Activated CD4-positive, alpha-beta T cell treated with anti-CD3 and anti-CD28 coated beads, Interleukin-2, amount 10 ng/mL, durations not matched to agents 24 days and 14 days (primary cell): ENCODE data around the gene ACD. TPM values are rescaled to one million over a fixed set of nuclear protein-coding genes. Genes with fewer than 3 reads are reported as not detected.

Experiments
- DNase-seq: peaks from one replicate; pipeline ENCODE4 v3.0.0; 2022
- H3K27ac Mint-ChIP-seq: one replicate; pipeline ENCODE4 v1.8.0; 2022; ENCODE audit warnings: mild to moderate bottlenecking, mixed read lengths
- H3K27me3 Mint-ChIP-seq: one replicate; pipeline ENCODE4 v1.8.0; 2022; ENCODE audit warnings: mixed read lengths
- H3K36me3 Mint-ChIP-seq: one replicate; pipeline ENCODE4 v1.8.0; 2022; ENCODE audit warnings: low read depth, mild to moderate bottlenecking, mixed read lengths
- H3K4me1 Mint-ChIP-seq: one replicate; pipeline ENCODE4 v1.8.0; 2021; ENCODE audit warnings: mixed read lengths
- H3K4me3 Mint-ChIP-seq: one replicate; pipeline ENCODE4 v1.8.0; 2022; ENCODE audit warnings: mild to moderate bottlenecking, moderate library complexity, mixed read lengths
- H3K9me3 Mint-ChIP-seq: one replicate; pipeline ENCODE4 v1.8.0; 2021; ENCODE audit warnings: mixed read lengths
- intact Hi-C: fragments of 100-400 bp; cut with micrococcal nuclease; formaldehyde crosslinking; loops from one replicate; pipeline ENCODE4 v1.15.1; 2023
- total RNA-seq: library from RNA; stranded (reverse); gene quantifications from 2 replicates; pipeline ENCODE4 v1.2.3, GENCODE V29; 2022

Gene ACD
- total RNA-seq, 1 donor from 2014 or later: 54.0 TPM

DNA sequence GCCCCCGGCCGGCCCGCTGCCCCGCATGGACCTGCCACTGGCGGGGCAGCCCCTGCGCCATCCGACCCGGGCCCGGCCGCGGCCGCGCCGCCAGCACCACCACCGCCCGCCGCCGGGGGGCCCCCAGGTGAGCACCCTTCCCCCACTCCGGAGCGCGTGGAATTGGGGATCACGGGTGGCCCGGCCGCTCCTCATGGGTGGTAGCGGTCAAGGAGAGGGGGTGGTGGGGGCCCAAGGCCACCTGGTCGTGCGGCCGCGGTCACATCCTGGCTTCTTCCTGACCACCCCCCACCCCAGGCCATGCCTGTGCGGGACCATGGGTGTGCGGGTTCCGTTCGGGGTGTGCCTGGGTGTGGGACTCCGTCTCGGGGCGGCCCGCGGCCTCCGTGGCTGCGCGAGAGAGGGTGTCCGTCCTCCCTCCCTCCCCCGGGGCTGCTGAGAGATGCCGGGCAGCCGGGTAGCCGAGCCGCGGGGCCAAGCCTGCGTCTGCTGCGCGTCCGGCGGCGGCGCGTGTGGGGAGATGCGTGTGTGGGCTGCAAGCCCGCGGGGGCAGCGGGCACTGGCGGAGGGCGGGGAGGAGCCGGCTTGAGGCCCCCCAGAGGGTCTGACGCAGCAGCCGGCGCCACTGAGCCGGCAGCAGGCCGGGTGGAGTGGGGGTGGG, 6.8 kb downstream of the ACD start:
- no peak overlapping the region for H3K4me3 Mint-ChIP-seq
- H3K27me3 Mint-ChIP-seq: no peaks in the 10 kb centered on the region
- peaks cover 10% of the 10 kb centered on the region for H3K4me1 Mint-ChIP-seq
- DNase-seq: no peak
- peaks cover 54% of the 10 kb centered on the region for H3K36me3 Mint-ChIP-seq
- H3K9me3 Mint-ChIP-seq: no peaks in the 10 kb centered on the region
- H3K27ac Mint-ChIP-seq: no peak overlapping the region
- intact Hi-C loops: no loop called here

DNA sequence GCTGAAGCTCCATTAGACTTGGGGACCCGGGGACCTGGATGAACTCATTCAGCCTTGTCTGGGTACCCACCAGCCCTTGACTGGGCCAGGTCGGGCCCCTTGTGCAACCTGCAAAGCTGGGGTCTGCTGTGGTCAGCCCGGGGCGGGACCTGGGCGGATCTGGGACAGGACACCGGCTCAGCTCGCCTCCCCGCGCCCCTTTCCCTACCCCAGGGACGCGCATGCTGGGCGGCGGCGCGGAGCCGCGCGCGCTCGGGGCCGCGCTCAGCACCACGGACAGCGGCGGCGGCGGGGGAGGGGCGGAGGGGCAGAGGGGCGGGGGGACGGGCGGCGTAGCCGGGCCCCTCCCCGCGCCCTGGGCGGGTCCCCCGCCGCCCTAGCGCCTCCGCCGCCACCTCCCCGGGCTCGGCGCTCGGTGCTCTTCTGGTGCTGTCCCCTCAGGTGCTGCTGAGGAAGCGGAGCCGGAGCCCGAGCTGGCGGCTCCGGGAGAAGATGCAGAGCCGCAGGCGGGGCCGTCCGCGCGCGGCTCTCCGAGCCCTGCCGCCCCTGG, 7.4 kb downstream of the ACD start:
- DNase-seq: peak; percentile 57
- intact Hi-C loops: no loop called here
- peaks cover 9% of the 10 kb centered on the region for H3K4me1 Mint-ChIP-seq
- H3K9me3 Mint-ChIP-seq: no peaks in the 10 kb centered on the region
- H3K36me3 Mint-ChIP-seq: peaks cover 51% of the 10 kb centered on the region
- H3K4me3 Mint-ChIP-seq: no peak overlapping the region
- H3K27ac Mint-ChIP-seq: no peak overlapping the region
- H3K27me3 Mint-ChIP-seq: no peaks in the 10 kb centered on the region

DNA sequence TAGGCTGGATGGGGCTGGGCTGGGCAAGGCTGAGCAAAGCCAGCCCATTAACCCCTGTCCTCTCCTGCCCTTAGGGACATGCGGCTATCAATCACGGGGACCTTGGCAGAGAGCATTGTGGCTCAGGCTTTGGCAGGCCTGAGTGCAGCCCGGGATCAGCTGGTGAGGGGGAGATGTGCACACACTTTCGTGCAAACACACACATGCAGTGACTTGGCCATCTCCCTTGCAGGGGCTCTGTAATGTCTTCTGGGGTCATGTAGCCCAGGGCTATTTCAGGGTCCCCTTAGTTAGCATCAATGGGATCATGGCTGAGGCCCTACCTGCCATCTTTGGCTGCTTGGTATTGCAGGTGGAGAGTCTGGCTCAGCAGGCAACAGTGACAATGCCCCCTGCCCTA, 8.2 kb downstream of the ACD start:
- no peak overlapping the region for H3K27ac Mint-ChIP-seq
- H3K4me1 Mint-ChIP-seq: peaks cover 12% of the 10 kb centered on the region
- H3K4me3 Mint-ChIP-seq: no peak overlapping the region
- no peak for DNase-seq
- intact Hi-C loops: no loop called here
- peaks cover 54% of the 10 kb centered on the region for H3K36me3 Mint-ChIP-seq
- no peaks in the 10 kb centered on the region for H3K9me3 Mint-ChIP-seq
- no peaks in the 10 kb centered on the region for H3K27me3 Mint-ChIP-seq

DNA sequence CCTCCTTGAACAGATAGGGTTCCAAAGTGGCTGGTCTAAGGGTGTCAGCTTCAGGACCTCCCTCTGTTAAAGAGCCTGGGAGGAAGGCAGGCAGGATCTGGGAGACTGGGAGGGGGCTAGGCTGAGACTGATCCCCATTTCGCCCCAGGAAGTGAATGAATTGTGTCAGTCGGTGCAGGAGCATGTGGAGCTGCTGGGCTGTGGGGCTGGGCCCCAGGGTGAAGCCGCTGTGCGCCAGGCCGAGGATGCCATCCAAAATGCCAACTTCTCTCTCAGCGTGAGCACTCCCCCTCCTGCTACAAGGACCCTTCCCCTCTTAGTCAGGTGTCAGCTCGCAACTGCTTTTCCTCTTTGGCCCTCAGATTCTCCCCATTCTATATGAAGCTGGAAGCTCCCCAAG, 9.0 kb downstream of the ACD start:
- Mint-ChIP-seq H3K27me3 (no peaks in the 10 kb centered on the region), H3K4me3 (no peak overlapping the region), H3K4me1 (peaks cover 14% of the 10 kb centered on the region), H3K36me3 (peaks cover 58% of the 10 kb centered on the region), H3K27ac (no peak overlapping the region), H3K9me3 (no peaks in the 10 kb centered on the region)
- DNase-seq: no peak
- intact Hi-C loops: no loop called here

DNA sequence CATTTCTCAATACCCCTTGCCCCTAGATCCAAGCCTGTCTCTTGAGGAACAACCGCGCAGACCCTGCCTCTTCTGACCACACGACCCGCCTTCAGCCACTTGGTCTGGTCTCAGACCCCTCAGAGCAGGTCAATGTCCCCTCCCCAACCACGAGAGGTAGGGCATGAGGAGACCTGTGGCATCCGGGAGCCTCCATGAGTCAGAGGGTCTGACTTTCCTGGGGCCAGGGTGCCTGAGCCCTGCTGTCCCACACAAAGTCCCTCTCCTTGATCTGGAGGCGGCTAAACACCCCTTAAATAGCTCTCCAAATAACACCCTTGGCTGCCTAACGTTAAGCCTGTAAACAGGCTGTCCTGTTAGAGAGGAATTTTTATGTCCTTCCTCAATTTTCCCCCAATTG, 10.0 kb downstream of the ACD start:
- H3K27ac Mint-ChIP-seq: no peak overlapping the region
- H3K9me3 Mint-ChIP-seq: no peaks in the 10 kb centered on the region
- H3K36me3 Mint-ChIP-seq: peaks cover 51% of the 10 kb centered on the region
- no peaks in the 10 kb centered on the region for H3K27me3 Mint-ChIP-seq
- peaks cover 16% of the 10 kb centered on the region for H3K4me1 Mint-ChIP-seq
- no peak overlapping the region for H3K4me3 Mint-ChIP-seq
- DNase-seq: no peak
- intact Hi-C loops: no loop called here

DNA sequence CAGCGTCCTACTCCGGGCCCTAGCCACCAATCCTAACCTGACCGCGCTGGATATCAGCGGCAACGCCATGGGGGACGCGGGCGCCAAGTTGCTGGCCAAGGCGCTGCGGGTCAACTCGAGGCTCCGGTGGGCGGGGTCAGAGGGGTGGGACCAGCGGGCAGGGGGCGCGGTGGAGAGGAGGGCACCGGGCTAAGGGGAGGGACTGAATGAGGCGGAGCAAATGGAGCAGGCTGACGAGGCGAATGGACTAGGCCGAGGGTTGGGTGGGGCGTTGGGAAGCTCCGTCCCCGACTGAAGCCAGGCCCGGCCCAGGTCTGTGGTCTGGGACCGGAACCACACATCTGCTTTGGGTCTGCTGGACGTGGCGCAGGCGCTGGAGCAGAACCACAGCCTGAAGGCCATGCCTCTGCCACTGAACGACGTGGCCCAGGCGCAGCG, 10.5 kb downstream of the ACD start:
- intact Hi-C loops: no loop called here
- DNase-seq: no peak
- Mint-ChIP-seq H3K9me3 (no peaks in the 10 kb centered on the region), H3K4me1 (peaks cover 17% of the 10 kb centered on the region), H3K36me3 (peaks cover 47% of the 10 kb centered on the region), H3K27me3 (no peaks in the 10 kb centered on the region), H3K4me3 (no peak overlapping the region), H3K27ac (no peak overlapping the region)

DNA sequence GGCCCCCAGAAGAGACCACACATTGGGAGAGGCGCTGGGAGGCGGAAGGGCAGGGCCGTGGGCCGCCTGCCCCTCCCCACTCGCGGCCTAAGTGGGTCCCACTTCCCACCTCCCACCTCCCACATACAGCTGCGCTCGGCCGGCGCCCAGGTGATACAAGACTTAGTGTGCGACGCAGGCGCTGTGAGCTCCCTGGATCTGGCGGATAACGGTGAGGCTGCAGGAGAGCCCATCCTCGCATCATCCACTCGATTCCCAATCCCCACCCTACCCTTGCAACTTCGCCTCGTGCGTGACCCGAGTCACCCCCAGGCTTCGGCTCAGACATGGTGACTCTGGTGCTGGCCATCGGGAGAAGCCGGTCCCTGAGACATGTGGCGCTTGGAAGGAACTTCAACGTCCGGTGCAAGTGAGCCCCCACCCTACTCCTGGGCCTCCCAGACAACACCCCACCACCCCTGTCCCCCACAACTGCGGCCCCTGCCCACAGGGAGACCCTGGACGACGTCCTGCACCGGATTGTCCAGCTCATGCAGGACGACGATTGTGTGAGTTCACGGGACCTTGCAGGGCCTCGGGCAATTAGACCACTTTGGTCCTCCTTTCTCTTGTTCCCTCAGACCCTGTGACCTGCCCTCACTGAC, 11.2 kb downstream of the ACD start:
- Mint-ChIP-seq H3K27me3 (no peaks in the 10 kb centered on the region), H3K4me3 (no peak overlapping the region), H3K36me3 (peaks cover 45% of the 10 kb centered on the region), H3K27ac (no peak overlapping the region), H3K4me1 (peaks cover 21% of the 10 kb centered on the region), H3K9me3 (no peaks in the 10 kb centered on the region)
- intact Hi-C loops: no loop called here
- DNase-seq: no peak

DNA sequence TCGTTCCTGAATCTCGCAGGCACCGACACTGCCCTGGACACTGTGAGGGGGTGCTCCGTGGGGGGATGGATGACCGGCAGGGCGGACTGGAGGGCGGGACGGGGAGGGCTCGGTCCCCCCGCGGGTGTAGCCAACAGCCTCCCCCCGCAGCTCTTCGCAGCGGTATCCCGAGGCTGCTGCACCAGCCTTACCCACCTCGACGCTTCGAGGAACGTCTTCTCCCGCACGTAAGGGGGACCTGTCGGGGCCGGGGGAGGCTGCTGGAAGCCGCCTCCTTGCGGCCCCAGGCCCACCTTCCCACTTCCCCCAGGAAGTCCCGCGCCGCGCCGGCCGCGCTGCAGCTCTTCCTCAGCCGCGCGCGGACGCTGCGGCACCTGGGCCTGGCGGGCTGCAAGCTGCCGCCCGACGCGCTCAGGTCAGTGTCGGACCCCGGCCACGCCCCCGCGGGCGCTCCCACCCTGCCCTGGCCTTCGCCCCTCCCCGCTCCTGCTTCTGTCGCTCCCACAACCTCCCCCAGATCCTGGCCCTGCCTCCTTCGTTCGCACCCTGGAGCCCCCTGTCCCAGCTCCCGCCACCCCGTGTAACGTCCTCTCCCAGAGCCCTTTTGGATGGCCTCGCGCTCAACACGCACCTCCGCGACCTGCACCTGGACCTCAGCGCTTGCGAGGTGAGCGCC, 11.8 kb downstream of the ACD start:
- intact Hi-C loops: no loop called here
- H3K27ac Mint-ChIP-seq: no peak overlapping the region
- H3K27me3 Mint-ChIP-seq: no peaks in the 10 kb centered on the region
- no peak overlapping the region for H3K4me3 Mint-ChIP-seq
- DNase-seq: no peak
- H3K4me1 Mint-ChIP-seq: peaks cover 23% of the 10 kb centered on the region
- H3K36me3 Mint-ChIP-seq: peaks cover 43% of the 10 kb centered on the region
- H3K9me3 Mint-ChIP-seq: no peaks in the 10 kb centered on the region

DNA sequence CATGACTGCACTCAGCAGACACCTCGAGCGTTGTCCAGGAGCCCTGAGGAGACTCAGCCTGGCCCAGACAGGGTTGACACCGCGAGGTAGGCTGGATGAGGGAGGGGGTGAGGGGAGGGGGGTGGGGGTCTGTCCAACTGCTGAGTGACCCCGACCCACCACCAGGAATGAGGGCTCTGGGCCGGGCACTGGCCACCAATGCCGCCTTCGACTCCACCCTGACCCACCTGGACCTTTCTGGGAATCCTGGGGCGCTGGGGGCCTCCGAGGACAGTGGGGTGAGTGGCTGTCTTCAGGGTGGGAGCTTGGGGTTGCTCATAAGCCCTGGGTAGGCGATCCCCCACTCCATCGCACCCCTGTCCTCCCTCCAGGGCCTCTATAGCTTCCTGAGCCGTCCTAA, 12.4 kb downstream of the ACD start:
- Mint-ChIP-seq H3K4me1 (peaks cover 23% of the 10 kb centered on the region), H3K4me3 (no peak overlapping the region), H3K9me3 (no peaks in the 10 kb centered on the region), H3K36me3 (peaks cover 43% of the 10 kb centered on the region), H3K27ac (no peak overlapping the region), H3K27me3 (no peaks in the 10 kb centered on the region)
- intact Hi-C loops: no loop called here
- no peak for DNase-seq

DNA sequence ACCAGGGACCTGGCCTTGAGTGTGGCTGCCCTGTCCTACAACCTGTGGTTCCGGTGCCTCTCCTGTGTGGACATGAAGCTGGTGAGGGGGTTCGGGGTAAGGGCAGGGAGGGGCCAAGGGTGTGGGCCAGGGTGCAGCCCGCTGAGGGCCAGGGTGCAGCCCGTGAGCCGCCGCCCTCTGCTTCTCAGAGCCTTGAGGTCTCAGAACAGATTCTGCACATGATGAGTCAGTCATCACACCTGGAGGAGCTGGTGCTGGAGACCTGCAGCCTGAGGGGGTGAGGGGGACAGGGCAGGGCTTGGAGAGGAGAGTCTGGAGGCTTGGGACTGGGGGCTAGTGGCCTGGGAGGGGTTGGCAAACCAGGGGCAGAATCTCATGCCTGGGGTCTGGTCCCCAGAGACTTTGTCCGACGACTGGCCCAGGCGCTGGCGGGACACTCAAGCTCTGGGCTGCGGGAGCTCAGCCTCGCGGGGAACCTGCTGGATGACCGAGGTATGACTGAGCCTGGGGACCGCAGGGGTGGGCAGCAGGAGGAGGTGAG, 12.9 kb downstream of the ACD start:
- no peak for DNase-seq
- no peaks in the 10 kb centered on the region for H3K27me3 Mint-ChIP-seq
- H3K4me1 Mint-ChIP-seq: peaks cover 23% of the 10 kb centered on the region
- no peaks in the 10 kb centered on the region for H3K9me3 Mint-ChIP-seq
- peaks cover 41% of the 10 kb centered on the region for H3K36me3 Mint-ChIP-seq
- no peak overlapping the region for H3K27ac Mint-ChIP-seq
- peak overlapping the region; percentile 76 for H3K4me3 Mint-ChIP-seq
- intact Hi-C loops: no loop called here

DNA sequence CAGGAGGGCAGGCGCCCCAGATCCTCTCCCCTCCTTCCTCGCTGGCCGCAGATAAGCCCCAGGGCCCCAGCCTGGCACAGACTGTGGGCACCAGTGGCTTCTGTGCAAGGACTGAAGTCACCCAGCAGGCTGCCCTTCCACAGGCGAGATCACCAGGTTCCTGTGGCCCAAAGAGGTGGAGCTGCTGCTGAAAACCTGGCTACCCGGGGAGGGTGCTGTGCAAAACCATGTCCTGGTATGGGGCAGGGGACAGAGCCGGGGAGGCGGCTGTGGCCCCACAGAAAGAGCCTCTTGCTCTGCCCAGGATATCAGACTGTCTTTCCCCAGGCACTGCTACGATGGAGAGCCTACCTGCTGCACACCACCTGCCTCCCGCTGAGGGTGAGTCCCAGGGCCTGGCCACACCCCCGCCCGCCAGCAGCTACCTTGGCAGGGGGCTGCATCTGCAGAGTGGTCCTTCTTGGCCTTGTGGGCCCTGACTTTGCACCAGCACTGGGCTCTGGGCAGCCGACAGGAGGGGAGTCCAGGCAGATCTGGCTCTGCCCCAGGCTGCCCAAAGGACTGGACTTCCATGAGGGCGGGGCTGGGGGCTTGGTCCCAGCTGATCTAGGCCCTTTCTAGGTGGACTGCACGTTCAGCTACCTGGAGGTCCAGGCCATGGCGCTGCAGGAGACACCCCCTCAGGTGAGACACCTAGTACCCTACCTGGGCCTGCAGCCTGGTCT, 14.5 kb downstream of the ACD start:
- no peaks in the 10 kb centered on the region for H3K9me3 Mint-ChIP-seq
- no peak for DNase-seq
- H3K4me3 Mint-ChIP-seq: peak overlapping the region; percentile 88
- H3K27ac Mint-ChIP-seq: peak overlapping the region; percentile 88
- intact Hi-C loops: loop anchor here (1.0 to 2.0 kb wide), 3 partner anchors 15 to 165 kb away; partner anchors contain the start of genes ACD, ATP6V0D1 and PARD6A
- no peaks in the 10 kb centered on the region for H3K27me3 Mint-ChIP-seq
- H3K4me1 Mint-ChIP-seq: peaks cover 17% of the 10 kb centered on the region
- H3K36me3 Mint-ChIP-seq: peaks cover 26% of the 10 kb centered on the region

DNA sequence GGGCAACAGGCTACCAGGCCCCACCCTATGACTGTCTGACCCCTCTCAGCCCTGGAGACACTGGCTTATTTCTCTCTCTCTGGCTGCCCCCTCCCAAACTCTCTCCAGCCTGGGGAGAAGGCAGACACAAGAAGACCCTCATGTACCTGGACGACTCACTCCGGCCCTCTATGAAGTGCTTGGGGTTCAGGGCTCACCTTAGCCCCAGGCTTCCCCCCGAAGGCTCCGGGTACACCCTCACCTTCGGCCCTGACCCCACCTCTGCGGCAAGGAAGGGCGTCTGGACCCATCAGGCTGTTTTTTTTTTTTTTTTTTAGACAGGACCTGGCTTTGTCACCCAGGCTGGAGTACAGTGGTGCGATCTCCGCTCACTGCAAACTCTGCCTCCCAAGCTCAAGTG, 16.0 kb downstream of the ACD start:
- Mint-ChIP-seq H3K4me1 (peaks cover 15% of the 10 kb centered on the region), H3K36me3 (peaks cover 17% of the 10 kb centered on the region), H3K27me3 (no peaks in the 10 kb centered on the region), H3K4me3 (peak overlapping the region; percentile 88), H3K27ac (peak overlapping the region; percentile 74), H3K9me3 (no peaks in the 10 kb centered on the region)
- intact Hi-C loops: loop anchor here (1.0 to 2.0 kb wide), 4 partner anchors 17 to 163 kb away; partner anchors contain the start of genes ACD, ATP6V0D1, CTCF and PARD6A
- DNase-seq: no peak
